Measurements from ENCODE around the gene KCTD16.

DNA sequence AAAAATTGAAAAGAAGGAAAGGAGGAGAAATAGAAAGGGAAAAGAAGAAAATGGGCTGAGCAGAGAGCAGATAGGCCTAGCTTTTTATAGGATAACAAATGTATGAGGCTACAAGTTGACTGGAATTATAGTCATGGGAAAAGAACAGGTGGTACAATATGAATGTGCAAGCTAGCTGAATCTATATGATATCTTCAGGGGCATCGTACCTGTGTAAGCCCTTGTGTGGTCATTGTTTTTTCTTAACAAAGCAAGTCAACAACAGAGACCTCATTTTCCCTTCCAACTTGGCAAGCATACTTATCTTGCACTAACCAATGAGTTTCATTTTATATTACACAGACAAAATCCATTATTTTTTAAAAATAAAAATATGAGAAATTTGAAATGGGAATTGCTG lies 259.2 kb downstream of the KCTD16 start:
- TF ChIP-seq, protein P1, sequence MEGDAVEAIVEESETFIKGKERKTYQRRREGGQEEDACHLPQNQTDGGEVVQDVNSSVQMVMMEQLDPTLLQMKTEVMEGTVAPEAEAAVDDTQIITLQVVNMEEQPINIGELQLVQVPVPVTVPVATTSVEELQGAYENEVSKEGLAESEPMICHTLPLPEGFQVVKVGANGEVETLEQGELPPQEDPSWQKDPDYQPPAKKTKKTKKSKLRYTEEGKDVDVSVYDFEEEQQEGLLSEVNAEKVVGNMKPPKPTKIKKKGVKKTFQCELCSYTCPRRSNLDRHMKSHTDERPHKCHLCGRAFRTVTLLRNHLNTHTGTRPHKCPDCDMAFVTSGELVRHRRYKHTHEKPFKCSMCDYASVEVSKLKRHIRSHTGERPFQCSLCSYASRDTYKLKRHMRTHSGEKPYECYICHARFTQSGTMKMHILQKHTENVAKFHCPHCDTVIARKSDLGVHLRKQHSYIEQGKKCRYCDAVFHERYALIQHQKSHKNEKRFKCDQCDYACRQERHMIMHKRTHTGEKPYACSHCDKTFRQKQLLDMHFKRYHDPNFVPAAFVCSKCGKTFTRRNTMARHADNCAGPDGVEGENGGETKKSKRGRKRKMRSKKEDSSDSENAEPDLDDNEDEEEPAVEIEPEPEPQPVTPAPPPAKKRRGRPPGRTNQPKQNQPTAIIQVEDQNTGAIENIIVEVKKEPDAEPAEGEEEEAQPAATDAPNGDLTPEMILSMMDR (IDR thresholded peaks at IDR 0.05): no peak
- TF ChIP-seq POLR2A (IDR thresholded peaks at IDR 0.05): no peak

Measured in heart left ventricle (tissue), 13 donors.